Activated CD4-positive, alpha-beta T cell treated with anti-CD3 and anti-CD28 coated beads, Interleukin-2, amount 10 ng/mL, durations not matched to agents 7 days and 5 days (primary cell): ENCODE measurements around the gene NCS1. TPM values are rescaled to one million over a fixed set of nuclear protein-coding genes. Genes with fewer than 3 reads are reported as not detected.

Source experiments
- CTCF ChIA-PET: fragments of 350-600 bp; sonication (Branson Sonifier 250); formaldehyde crosslinking; loops from one replicate; lab custom pipeline; 2021; ENCODE audit warnings: antibody characterized with exemption; lab: Charles Lee
- POLR2A ChIA-PET: fragments of 350-600 bp; sonication (Branson Sonifier 250); formaldehyde crosslinking; loops from one replicate; lab custom pipeline; 2021; ENCODE audit warnings: antibody characterized with exemption; lab: Charles Lee
- DNase-seq: peaks from one replicate; pipeline ENCODE4 v3.0.0-alpha.2; 2020
- H3K27ac Mint-ChIP-seq: one replicate; pipeline ENCODE4 v1.8.0; 2021; ENCODE audit warnings: mild to moderate bottlenecking, moderate library complexity, mixed read lengths
- H3K27me3 Mint-ChIP-seq: one replicate; pipeline ENCODE4 v1.8.0; 2021; ENCODE audit warnings: mixed read lengths
- H3K36me3 Mint-ChIP-seq: one replicate; pipeline ENCODE4 v1.8.0; 2021; ENCODE audit warnings: low read depth, mixed read lengths
- H3K4me1 Mint-ChIP-seq: one replicate; pipeline ENCODE4 v1.8.0; 2021; ENCODE audit warnings: mixed read lengths
- H3K4me3 Mint-ChIP-seq: one replicate; pipeline ENCODE4 v1.8.0; 2021; ENCODE audit warnings: mild to moderate bottlenecking, moderate library complexity, mixed read lengths
- H3K9me3 Mint-ChIP-seq: one replicate; pipeline ENCODE4 v1.8.0; 2021; ENCODE audit warnings: mixed read lengths
- total RNA-seq, 2 experiments: library from RNA; stranded (reverse); gene quantifications; one replicate each; pipeline ENCODE4 v1.2.3, GENCODE V29; 2021

NCS1 gene
- total RNA-seq, 2 experiments from 2014 or later = 1.0 to 1.2 TPM

DNA sequence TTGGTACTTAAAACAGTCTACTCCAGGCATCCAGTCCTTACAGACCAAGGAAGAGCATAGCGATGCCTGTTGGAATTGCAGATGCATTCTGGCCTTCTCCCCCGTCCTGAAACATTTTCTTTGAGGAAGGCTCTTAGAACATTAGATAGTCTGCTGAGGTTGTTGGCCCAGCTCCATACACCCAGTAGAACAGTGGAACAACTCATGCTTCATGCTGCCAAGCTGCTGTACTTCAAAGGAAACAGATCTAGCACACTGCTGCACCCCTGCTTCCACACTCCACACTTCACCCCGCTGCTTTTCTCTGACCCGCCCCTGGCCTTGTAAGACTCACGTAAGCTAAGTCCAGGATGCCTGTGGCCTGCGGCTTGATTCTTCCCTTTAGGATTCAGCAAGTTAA, 33.4 kb upstream of the NCS1 start:
- DNase-seq = peak; percentile 11
- ChIA-PET CTCF (no interaction called here), POLR2A (interaction anchor here (0.9 kb wide), 1 partner anchor 11 kb away, joined by 3 read pairs; no protein-coding TSS in a partner anchor)
- Mint-ChIP-seq H3K27ac (peak overlapping the region; percentile 64), H3K4me3 (no peak overlapping the region), H3K27me3 (peaks cover 6% of the 10 kb centered on the region), H3K4me1 (peaks cover 53% of the 10 kb centered on the region), H3K9me3 (no peaks in the 10 kb centered on the region), H3K36me3 (peaks cover 30% of the 10 kb centered on the region)

DNA sequence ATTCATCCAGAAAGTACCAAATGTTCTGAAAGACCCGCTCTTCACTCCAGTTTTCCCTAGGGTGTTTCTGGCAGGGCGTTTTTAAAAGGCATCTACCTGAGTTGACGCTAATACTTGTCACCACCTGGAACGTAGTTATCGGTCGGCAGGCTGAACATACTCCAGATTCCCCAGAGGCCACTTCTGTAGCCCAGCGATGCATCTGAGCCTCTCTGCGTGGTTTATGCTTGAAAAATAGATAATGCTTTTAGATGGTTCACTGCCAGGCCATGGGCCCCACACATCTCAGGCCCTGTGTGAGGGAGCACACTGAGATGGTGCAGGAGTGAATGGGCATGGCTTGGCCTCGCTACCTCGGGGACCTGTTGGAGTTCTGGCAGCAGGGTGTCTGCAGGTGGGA, 33.0 kb upstream of the NCS1 start:
- peaks cover 6% of the 10 kb centered on the region for H3K27me3 Mint-ChIP-seq
- no peak overlapping the region for H3K27ac Mint-ChIP-seq
- H3K4me1 Mint-ChIP-seq = peaks cover 57% of the 10 kb centered on the region
- H3K4me3 Mint-ChIP-seq = no peak overlapping the region
- no peaks in the 10 kb centered on the region for H3K9me3 Mint-ChIP-seq
- CTCF ChIA-PET = no interaction called here
- POLR2A ChIA-PET = interaction anchor here (0.9 kb wide), 1 partner anchor 11 kb away, joined by 3 read pairs; no protein-coding TSS in a partner anchor
- no peak for DNase-seq
- H3K36me3 Mint-ChIP-seq = peaks cover 30% of the 10 kb centered on the region

DNA sequence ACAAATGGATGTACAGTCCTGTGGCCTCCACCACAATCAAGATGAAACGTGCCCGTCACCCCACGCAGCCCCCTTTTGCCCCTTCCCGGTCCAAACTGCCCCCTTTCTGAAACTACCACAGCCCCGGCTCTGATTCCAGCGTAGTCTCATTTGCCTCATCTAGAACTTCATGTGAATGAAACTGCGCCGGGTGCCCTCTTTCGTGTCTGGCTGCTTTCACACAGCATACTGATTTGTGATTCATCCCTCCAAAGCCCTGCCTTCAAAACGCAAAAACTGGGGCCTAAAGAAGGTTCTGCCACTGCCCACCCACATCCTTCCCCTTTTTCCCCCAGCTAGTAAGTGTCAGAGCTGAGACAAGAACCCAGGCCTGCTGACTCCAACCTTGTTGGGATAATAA, 31.5 kb upstream of the NCS1 start:
- H3K27ac Mint-ChIP-seq = peak overlapping the region; percentile 64
- DNase-seq = no peak
- ChIA-PET POLR2A (no interaction called here), CTCF (interaction anchor here (1.4 kb wide), 1 partner anchor 9 kb away, joined by 3 read pairs; no protein-coding TSS in a partner anchor)
- peaks cover 57% of the 10 kb centered on the region for H3K4me1 Mint-ChIP-seq
- peaks cover 20% of the 10 kb centered on the region for H3K36me3 Mint-ChIP-seq
- no peak overlapping the region for H3K4me3 Mint-ChIP-seq
- H3K9me3 Mint-ChIP-seq = no peaks in the 10 kb centered on the region
- peaks cover 16% of the 10 kb centered on the region for H3K27me3 Mint-ChIP-seq

DNA sequence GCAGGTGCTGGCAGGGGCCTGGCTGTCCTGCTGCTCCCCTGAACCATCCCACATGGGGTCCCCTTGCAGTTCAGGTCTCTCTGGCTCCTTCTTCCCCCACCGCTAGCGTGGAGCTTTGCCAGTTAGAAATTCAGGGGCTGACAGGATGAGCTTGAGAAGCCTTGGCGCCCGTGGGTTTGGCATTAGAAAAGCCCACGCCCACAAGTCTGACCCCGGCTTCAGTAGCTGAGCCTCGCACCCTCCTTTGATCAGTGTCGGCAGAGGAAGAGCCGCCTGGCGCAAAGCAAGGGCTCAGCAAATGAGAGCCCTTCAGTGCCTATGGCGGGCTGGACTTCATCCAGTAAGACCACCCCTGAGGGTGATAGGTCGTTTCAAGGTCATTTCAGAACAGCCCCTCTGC, 30.1 kb upstream of the NCS1 start:
- Mint-ChIP-seq H3K4me3 (no peak overlapping the region), H3K27ac (no peak overlapping the region)

DNA sequence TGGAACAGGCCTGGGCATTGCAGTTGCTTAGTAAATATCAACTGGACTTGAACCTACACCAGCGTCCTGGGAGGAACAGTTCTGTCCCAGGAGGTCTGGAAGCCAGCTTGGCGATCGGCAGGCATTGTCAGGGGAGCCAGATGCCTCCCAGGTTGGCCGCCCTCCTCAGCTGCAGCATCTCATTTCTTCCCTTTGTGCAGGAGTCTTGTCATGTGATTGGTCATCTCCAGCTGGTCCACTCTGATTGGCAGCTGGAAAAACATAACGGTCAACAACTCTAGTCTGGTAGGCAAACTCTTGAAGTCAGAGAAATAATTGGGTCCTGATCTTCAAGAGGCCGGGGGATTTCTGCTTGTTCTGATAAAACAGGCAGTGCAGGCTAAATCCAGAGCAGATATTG, 29.6 kb upstream of the NCS1 start:
- Mint-ChIP-seq H3K4me3 (no peak overlapping the region), H3K27ac (no peak overlapping the region), H3K4me1 (peaks cover 40% of the 10 kb centered on the region), H3K27me3 (peaks cover 21% of the 10 kb centered on the region), H3K36me3 (peaks cover 4% of the 10 kb centered on the region), H3K9me3 (no peaks in the 10 kb centered on the region)
- POLR2A ChIA-PET = no interaction called here
- CTCF ChIA-PET = interaction anchor here (2.5 kb wide), 1 partner anchor 30 kb away, joined by 7 read pairs; no protein-coding TSS in a partner anchor
- no peak for DNase-seq

More for the DNA sequence above, 30.1 kb upstream of the NCS1 start:
- DNase-seq = no peak
- CTCF ChIA-PET = no interaction called here
- H3K4me1 Mint-ChIP-seq = peaks cover 45% of the 10 kb centered on the region
- POLR2A ChIA-PET = no interaction called here
- no peaks in the 10 kb centered on the region for H3K9me3 Mint-ChIP-seq
- peaks cover 21% of the 10 kb centered on the region for H3K27me3 Mint-ChIP-seq
- peaks cover 10% of the 10 kb centered on the region for H3K36me3 Mint-ChIP-seq

DNA sequence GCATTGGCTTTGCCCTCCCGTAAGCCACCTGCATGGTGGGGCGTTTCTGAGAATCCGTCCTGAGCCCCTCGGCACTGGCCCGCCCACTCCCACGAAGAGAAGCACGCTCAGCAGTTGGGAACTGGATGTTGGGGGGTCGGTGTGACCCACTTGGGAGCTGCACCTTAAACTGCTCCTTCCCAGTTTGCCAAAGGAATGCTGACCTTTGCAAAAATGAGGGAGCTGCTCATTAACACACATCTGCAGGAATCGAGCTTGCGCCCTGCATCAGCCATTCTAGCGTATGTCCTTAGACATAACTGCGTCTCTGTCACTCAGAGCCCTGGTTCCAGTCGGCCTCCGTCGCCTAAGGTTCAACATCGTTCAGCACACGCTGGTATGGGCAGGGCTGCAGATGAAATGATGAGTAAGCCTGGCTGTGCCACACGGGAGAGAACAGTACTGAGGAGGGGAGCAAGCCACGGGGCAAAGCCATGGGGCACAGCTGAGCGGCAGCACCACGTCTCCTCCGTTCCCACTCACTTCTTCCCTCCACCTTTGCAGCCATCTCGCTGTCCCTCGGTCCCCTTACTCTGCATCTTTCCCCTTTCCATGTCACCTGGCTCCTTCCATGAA, 28.8 kb upstream of the NCS1 start:
- H3K4me1 Mint-ChIP-seq = peaks cover 34% of the 10 kb centered on the region
- H3K4me3 Mint-ChIP-seq = no peak overlapping the region
- CTCF ChIA-PET = interaction anchor here (0.6 to 2.5 kb wide), 3 partner anchors 21 to 84 kb away, joined by 3 to 7 read pairs (median 4); no protein-coding TSS in a partner anchor
- H3K27me3 Mint-ChIP-seq = peaks cover 21% of the 10 kb centered on the region
- H3K9me3 Mint-ChIP-seq = no peaks in the 10 kb centered on the region
- no peak for DNase-seq
- POLR2A ChIA-PET = no interaction called here
- no peaks in the 10 kb centered on the region for H3K36me3 Mint-ChIP-seq
- no peak overlapping the region for H3K27ac Mint-ChIP-seq

DNA sequence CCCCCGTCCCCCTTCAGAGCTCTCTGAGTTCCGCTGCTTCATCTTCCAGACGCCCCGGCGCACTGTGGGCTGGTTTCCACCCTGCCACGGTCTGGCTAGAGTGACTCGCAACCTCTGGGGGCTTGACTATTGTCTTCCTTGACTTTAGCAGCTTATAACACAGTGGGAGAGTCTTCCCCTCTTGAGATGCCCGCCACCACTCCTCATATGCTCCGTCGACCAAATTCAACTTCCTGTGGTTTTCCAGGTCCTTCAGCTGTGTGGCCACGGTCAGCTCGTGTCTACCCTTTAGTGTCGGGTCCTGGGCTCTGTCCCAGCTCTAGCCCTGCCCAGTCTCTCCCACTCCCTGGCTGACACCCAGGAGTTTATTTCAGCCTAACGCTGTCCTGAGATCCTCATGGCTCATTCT, 28.2 kb upstream of the NCS1 start:
- ChIA-PET CTCF (interaction anchor here (0.6 to 2.5 kb wide), 3 partner anchors 20 to 83 kb away, joined by 3 to 7 read pairs (median 4); no protein-coding TSS in a partner anchor), POLR2A (no interaction called here)
- peaks cover 21% of the 10 kb centered on the region for H3K27me3 Mint-ChIP-seq
- H3K4me1 Mint-ChIP-seq = peaks cover 28% of the 10 kb centered on the region
- H3K36me3 Mint-ChIP-seq = no peaks in the 10 kb centered on the region
- H3K4me3 Mint-ChIP-seq = no peak overlapping the region
- no peak overlapping the region for H3K27ac Mint-ChIP-seq
- H3K9me3 Mint-ChIP-seq = no peaks in the 10 kb centered on the region
- no peak for DNase-seq

DNA sequence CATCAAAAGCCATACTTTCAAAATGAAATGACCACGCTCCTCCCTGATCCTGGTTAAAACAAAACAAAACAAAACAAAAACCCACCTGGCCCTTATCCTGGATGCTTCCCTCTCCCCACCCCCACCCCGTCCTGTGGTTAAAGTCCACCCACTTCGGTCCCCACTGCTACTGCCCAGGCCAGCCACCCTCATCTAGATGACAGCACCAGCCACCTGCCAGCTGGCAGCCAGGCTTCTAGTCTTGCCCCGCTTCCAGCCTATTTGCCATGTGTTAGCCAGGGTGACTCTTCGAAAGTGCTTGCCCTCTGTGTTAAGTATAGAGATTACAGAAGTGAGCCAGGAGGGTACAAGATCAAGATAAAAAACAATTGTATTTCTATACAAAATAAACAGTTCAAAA, 27.5 kb upstream of the NCS1 start:
- Mint-ChIP-seq H3K4me3 (no peak overlapping the region), H3K27ac (no peak overlapping the region), H3K36me3 (no peaks in the 10 kb centered on the region), H3K4me1 (peaks cover 21% of the 10 kb centered on the region), H3K9me3 (no peaks in the 10 kb centered on the region), H3K27me3 (peaks cover 21% of the 10 kb centered on the region)
- no peak for DNase-seq
- ChIA-PET CTCF (interaction anchor here (2.5 kb wide), 1 partner anchor 32 kb away, joined by 7 read pairs; no protein-coding TSS in a partner anchor), POLR2A (no interaction called here)

DNA sequence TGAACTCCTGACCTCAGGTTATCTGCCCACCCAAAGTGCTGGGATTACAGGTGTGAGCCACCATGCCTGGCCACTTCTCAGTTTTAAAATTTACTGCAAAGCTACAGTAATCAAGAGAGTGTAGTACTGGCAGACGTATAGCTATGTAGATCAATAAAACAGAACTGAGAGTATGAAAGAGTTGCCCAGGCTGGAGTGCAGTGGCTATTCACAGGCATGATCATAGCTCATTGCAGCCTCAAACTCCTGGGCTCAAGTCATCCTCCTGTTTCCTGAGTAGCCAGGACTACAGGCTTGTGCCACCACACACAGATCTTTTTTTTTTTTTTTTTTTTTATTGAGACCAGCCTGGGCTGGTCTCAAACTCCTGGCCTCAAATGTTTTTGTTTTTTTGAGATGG, 26.5 kb upstream of the NCS1 start:
- DNase-seq = no peak
- POLR2A ChIA-PET = interaction anchor here (0.6 kb wide), 1 partner anchor 1835 kb away, joined by 4 read pairs; no protein-coding TSS in a partner anchor
- peaks cover 13% of the 10 kb centered on the region for H3K4me1 Mint-ChIP-seq
- H3K27me3 Mint-ChIP-seq = peaks cover 21% of the 10 kb centered on the region
- no peak overlapping the region for H3K27ac Mint-ChIP-seq
- no peaks in the 10 kb centered on the region for H3K36me3 Mint-ChIP-seq
- H3K4me3 Mint-ChIP-seq = no peak overlapping the region
- H3K9me3 Mint-ChIP-seq = no peaks in the 10 kb centered on the region
- CTCF ChIA-PET = interaction anchor here (0.6 to 0.9 kb wide), 4 partner anchors 10 to 104 kb away, joined by 3 to 4 read pairs (median 3); no protein-coding TSS in a partner anchor

DNA sequence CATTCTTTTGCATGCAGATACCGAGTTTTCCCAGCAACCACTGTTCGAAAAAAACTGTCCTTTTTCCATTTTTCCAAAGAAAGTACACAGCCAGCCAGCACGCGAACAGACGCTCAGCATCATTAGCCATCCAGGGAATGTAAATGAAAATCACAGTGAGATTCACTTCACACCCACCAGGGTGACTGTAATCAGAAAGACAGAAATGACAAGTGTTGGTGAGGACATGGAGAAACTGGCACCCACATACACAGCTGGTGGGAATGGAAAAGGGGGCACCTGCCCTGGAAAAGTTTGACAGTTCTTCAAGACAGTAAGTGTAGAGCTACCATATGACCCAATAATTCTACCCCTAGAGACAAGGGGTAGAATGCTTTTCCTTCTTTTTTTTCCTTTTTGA, 25.0 kb upstream of the NCS1 start:
- no peaks in the 10 kb centered on the region for H3K9me3 Mint-ChIP-seq
- H3K27ac Mint-ChIP-seq = no peak overlapping the region
- H3K36me3 Mint-ChIP-seq = no peaks in the 10 kb centered on the region
- peaks cover 21% of the 10 kb centered on the region for H3K27me3 Mint-ChIP-seq
- no peak for DNase-seq
- POLR2A ChIA-PET = no interaction called here
- peaks cover 10% of the 10 kb centered on the region for H3K4me1 Mint-ChIP-seq
- CTCF ChIA-PET = interaction anchor here (1.2 kb wide), 1 partner anchor 10 kb away, joined by 3 read pairs; no protein-coding TSS in a partner anchor
- H3K4me3 Mint-ChIP-seq = no peak overlapping the region

DNA sequence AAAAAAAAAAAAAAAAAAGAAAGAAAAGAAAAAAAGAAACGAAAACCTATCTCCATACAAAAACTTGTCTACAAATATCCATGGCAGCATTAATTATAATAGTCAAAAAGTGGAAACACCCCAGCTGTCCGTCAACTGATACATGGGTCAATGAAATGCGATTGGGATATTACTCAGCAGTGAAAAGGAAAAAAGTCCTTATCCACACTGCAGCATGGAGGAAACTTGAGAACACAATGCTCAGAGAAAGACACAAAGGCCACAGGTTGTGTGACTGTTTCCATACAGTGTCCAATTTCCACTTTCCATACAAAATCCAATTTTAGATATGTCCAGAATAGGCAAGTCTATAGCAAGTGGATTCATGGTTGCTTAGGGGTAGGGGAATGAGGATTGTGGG, 24.3 kb upstream of the NCS1 start:
- Mint-ChIP-seq H3K27ac (no peak overlapping the region), H3K36me3 (no peaks in the 10 kb centered on the region), H3K4me1 (peaks cover 10% of the 10 kb centered on the region), H3K4me3 (no peak overlapping the region), H3K9me3 (no peaks in the 10 kb centered on the region), H3K27me3 (peaks cover 21% of the 10 kb centered on the region)
- ChIA-PET POLR2A (no interaction called here), CTCF (interaction anchor here (0.6 kb wide), 1 partner anchor 32 kb away, joined by 3 read pairs; no protein-coding TSS in a partner anchor)
- DNase-seq = no peak

DNA sequence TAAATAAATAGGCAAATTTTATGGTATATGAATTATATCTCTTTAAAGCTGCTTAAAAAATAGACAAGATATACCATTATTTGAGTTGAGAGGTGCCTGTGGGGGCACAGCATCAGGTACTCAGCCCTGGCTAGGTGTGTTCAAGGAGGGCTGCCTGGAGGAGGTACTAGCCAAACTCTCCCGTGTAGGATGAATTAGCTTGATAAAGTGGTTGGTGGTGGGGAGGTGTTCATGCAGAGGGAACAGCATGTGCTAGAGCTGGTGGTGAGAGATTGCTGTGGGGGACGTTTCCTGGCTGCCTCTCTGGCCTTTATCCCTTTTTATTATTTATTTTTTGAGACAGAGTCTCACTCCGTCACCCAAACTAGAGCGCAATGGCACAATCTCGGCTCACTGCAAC, 23.2 kb upstream of the NCS1 start:
- ChIA-PET CTCF (interaction anchor here (0.6 to 0.7 kb wide), 2 partner anchors 347 to 1409 kb away, joined by 3 read pairs; no protein-coding TSS in a partner anchor), POLR2A (no interaction called here)
- H3K9me3 Mint-ChIP-seq = no peaks in the 10 kb centered on the region
- no peak for DNase-seq
- no peaks in the 10 kb centered on the region for H3K36me3 Mint-ChIP-seq
- no peak overlapping the region for H3K27ac Mint-ChIP-seq
- peaks cover 4% of the 10 kb centered on the region for H3K4me1 Mint-ChIP-seq
- no peak overlapping the region for H3K4me3 Mint-ChIP-seq
- peaks cover 15% of the 10 kb centered on the region for H3K27me3 Mint-ChIP-seq

DNA sequence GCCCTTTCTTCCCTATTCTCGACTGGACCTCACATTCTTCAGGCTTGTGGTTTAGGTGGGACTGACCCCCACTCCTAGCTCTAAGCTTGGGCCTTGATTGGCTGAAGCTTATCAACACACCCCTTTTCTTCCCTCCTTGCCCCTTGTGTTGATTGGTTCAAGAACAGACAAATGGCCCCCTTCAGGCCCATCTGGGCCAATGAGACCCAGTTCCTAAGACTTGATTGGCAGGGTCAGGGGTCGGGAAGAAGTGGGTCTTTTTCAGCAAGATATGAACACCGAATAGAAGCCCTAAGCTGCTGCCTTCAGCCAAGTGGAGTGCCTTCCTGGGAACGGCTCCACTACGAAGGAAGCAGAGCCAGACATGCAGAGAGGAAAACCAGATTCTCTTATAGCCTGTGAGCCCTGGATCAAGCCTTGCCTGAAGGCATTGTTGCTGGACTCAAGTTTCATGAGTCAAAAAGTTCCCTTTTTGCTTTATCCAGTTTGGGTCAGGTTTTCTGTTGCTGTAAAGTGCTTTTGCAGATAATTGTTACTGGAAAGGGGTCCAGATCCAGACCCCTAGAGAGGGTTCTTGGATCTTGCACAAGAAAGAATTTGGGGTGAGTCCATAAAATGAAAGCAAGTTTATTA, 22.4 kb upstream of the NCS1 start:
- CTCF ChIA-PET = interaction anchor here (0.8 kb wide), 1 partner anchor 9 kb away, joined by 3 read pairs; no protein-coding TSS in a partner anchor
- H3K27ac Mint-ChIP-seq = no peak overlapping the region
- peaks cover 11% of the 10 kb centered on the region for H3K27me3 Mint-ChIP-seq
- no peaks in the 10 kb centered on the region for H3K9me3 Mint-ChIP-seq
- no peaks in the 10 kb centered on the region for H3K4me1 Mint-ChIP-seq
- POLR2A ChIA-PET = interaction anchor here (0.7 kb wide), 1 partner anchor 20 kb away, joined by 3 read pairs; no protein-coding TSS in a partner anchor
- DNase-seq = no peak
- no peak overlapping the region for H3K4me3 Mint-ChIP-seq
- no peaks in the 10 kb centered on the region for H3K36me3 Mint-ChIP-seq
